Lower leg skin (tissue), 4 donors: ENCODE measurements around the gene UBXN4. TPM values are rescaled to one million over a fixed set of nuclear protein-coding genes. Genes with fewer than 3 reads are reported as not detected.

Experiments used
- DNase-seq, 2 donors: peaks; one replicate each; pipeline ENCODE4 v3.0.0-alpha.2; 2019; ENCODE audit warnings: low spot score in 2 of 2
- H3K4me3 ChIP-seq: fragments of 200-600 bp; sonication (generic); 2 replicates; pipeline ENCODE4 v1.5.1; 2017; ENCODE audit warnings: mild to moderate bottlenecking, low read depth; ENCODE audit not compliant: poor library complexity, severe bottlenecking
- POLR2A ChIP-seq, 2 donors: fragments of 450-650 bp; IDR thresholded peaks; one replicate each; pipeline ENCODE4 v1.6.1; 2016 to 2017; ENCODE audit warnings: antibody characterized with exemption in 2 of 2, mild to moderate bottlenecking in 1 of 2, moderate library complexity in 1 of 2
- WGBS, 2 donors: methylation state at CpG; one replicate each; pipeline ENCODE4 v1.1.5; 2018; 5-methylcytosine and 5-hydroxymethylcytosine counted together
- intact Hi-C: fragments of 100-400 bp; cut with DNase I; formaldehyde crosslinking; loops from one replicate; pipeline ENCODE4 v1.15.0; 2023; ENCODE audit warnings: low total_unique reads
- total RNA-seq, 4 donors: library from RNA; depleted of rRNA; stranded (reverse); fragments of >200 nt; gene quantifications; one replicate each; pipeline ENCODE4 v1.1.0, GENCODE V29; 2016

The UBXN4 gene
- total RNA-seq, 4 donors from 2014 or later, result 55.1 to 68.0 (median 58.0) TPM

GRCh38 chr2:135832891-135833290, 91.2 kb downstream of the UBXN4 start:
- intact Hi-C loops, result no loop called here
- DNase-seq, result peak in 1 of 2 donors; percentile 39
- WGBS, 2 donors, result 94 to 97% methylated on average over 6 of the region's 6 CpGs
- TF ChIP-seq POLR2A (IDR thresholded peaks at IDR 0.05), result no peak
- no peak overlapping the region for H3K4me3 ChIP-seq

Other genes with a start within 250 kb of the UBXN4 start
- gene ZRANB3, start 210.6 kb upstream of the UBXN4 start, total RNA-seq, result 1 to 10 TPM; 2.1 to 8.1 (median 4.1) TPM
- 10 to 100 TPM in 3 of 4 donors, 1 to 10 TPM in 1; 9.7 to 17.5 (median 11.3) TPM for gene R3HDM1, start 210.4 kb upstream of the UBXN4 start, total RNA-seq
- under 1 TPM in 2 of 4 donors, not detected in 2; 0.03 to 0.15 TPM for gene LCT, start 95.3 kb downstream of the UBXN4 start, total RNA-seq
- 1 to 10 TPM; 4.5 to 8.5 (median 6.0) TPM for gene MCM6, start 134.6 kb downstream of the UBXN4 start, total RNA-seq
- gene DARS1, start 243.8 kb downstream of the UBXN4 start, total RNA-seq, result 10 to 100 TPM; 58.7 to 73.6 (median 65.7) TPM